PFSK-1 (cell line): ENCODE results near the gene CUX1.

Experiments
- FOXP2 ChIP-seq: optimal IDR thresholded peaks from 2 replicates; pipeline ENCODE3; 2011; ENCODE audit warnings: borderline replicate concordance, control low read depth, inconsistent platforms; ENCODE audit not compliant: insufficient read depth; ENCODE audit errors: extremely low read length, extremely low read depth
- POLR2AphosphoS5 ChIP-seq: IDR thresholded peaks from 2 replicates; pipeline ENCODE4 v1.6.1; 2012; ENCODE audit warnings: low read depth, mild to moderate bottlenecking, control low read depth, low read length, moderate library complexity
- SIN3A ChIP-seq: IDR thresholded peaks from 2 replicates; pipeline ENCODE4 v1.6.1; 2012; ENCODE audit warnings: mild to moderate bottlenecking, low read length, moderate library complexity, borderline replicate concordance; ENCODE audit not compliant: insufficient read depth
- TAF1 ChIP-seq: IDR thresholded peaks from 2 replicates; pipeline ENCODE4 v1.6.1; 2012; ENCODE audit warnings: low read length, control low read depth, borderline replicate concordance; ENCODE audit not compliant: insufficient read depth
- TF ChIP-seq, protein P1 (sequence below), 2 experiments: IDR thresholded peaks; 2 replicates each; pipeline versions ENCODE4 v1.6.1 to v1.8.0; 2011 to 2012; ENCODE audit warnings: low read depth in 2 of 2, low read length in 2 of 2, control low read depth in 1 of 2, inconsistent platforms in 1 of 2, mild to moderate bottlenecking in 1 of 2, moderate library complexity in 1 of 2; ENCODE audit not compliant: insufficient read depth in 1 of 2

The CUX1 gene

DNA sequence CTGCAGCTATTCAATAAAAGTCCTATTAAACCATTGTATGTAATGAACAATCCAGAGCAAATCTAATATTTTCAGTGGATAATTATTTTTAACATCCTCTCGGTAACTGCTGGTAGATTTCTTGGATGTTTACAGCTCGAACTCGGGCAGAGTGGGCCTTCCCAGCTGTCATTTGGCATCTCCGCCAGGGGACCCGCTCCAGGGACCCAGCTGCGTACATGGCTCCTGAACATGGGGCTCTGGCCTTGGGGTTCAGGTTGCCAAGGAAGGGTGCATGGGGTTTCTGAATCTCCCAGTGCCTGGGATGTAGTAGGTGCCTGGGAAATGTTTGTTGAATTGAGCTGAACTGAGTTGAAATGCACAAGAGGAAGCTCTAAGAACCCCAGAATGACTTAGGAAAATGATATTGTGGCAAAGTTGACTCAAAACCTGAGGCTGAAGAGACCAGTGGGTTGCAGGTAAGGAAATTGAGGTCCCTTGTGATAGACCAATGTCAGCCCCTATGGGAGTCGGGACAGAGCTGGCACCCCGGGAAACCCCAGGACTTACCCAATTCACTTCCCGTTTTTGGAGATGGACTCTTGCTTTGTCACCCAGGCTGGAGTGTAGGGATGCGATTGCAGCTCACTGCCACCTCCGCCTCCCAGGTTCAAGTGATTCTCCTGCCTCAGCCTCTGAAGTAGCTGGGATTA, 228.4 kb downstream of the CUX1 start:
- no peak for TF ChIP-seq SIN3A
- TF ChIP-seq, protein P1, sequence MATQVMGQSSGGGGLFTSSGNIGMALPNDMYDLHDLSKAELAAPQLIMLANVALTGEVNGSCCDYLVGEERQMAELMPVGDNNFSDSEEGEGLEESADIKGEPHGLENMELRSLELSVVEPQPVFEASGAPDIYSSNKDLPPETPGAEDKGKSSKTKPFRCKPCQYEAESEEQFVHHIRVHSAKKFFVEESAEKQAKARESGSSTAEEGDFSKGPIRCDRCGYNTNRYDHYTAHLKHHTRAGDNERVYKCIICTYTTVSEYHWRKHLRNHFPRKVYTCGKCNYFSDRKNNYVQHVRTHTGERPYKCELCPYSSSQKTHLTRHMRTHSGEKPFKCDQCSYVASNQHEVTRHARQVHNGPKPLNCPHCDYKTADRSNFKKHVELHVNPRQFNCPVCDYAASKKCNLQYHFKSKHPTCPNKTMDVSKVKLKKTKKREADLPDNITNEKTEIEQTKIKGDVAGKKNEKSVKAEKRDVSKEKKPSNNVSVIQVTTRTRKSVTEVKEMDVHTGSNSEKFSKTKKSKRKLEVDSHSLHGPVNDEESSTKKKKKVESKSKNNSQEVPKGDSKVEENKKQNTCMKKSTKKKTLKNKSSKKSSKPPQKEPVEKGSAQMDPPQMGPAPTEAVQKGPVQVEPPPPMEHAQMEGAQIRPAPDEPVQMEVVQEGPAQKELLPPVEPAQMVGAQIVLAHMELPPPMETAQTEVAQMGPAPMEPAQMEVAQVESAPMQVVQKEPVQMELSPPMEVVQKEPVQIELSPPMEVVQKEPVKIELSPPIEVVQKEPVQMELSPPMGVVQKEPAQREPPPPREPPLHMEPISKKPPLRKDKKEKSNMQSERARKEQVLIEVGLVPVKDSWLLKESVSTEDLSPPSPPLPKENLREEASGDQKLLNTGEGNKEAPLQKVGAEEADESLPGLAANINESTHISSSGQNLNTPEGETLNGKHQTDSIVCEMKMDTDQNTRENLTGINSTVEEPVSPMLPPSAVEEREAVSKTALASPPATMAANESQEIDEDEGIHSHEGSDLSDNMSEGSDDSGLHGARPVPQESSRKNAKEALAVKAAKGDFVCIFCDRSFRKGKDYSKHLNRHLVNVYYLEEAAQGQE (IDR thresholded peaks at IDR 0.05; ENCODE audit: insufficient read depth in 1 of 2, low read depth in 2 of 2, low read length in 2 of 2): no peak
- TF ChIP-seq FOXP2: no peak
- TF ChIP-seq POLR2AphosphoS5: no peak
- no peak for TF ChIP-seq TAF1

DNA sequence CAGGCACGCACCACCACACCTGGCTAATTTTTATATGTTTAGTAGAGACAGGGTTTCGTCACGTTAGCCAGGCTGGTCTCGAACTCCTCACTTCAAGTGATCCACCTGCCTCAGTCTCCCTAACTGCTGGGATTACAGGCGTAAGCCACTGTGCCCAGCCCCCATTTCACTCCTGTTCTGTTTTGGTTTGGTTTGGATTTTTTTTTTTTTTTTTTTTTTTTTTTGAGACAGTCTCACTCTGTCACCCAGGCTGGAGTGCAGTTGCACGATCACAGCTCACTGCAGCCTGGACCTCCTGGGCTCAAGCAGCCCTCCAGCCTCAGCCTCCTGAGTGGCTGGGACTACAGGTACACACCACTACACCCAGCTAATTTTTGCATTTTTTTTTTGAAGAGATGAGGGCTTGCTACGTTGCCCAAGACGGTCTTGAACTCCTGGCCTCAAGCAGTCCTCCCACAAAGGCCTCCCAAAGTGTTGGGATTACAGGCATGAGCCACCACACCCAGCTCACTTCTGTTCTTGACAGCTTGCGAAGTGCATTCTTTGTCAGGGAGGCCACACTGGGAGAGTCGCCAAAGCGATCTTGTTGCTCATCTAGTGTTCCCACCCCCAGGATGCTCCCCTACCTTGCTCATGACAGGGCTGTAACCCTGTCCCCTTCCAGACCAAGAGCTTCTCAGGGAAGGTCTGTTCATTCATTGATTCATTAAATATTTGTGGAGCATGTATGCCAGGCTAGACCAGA, 229.1 kb downstream of the CUX1 start:
- no peak for TF ChIP-seq SIN3A
- TF ChIP-seq POLR2AphosphoS5: no peak
- TF ChIP-seq TAF1: no peak
- TF ChIP-seq, protein P1 (IDR thresholded peaks at IDR 0.05; ENCODE audit: insufficient read depth in 1 of 2, low read depth in 2 of 2, low read length in 2 of 2): no peak

DNA sequence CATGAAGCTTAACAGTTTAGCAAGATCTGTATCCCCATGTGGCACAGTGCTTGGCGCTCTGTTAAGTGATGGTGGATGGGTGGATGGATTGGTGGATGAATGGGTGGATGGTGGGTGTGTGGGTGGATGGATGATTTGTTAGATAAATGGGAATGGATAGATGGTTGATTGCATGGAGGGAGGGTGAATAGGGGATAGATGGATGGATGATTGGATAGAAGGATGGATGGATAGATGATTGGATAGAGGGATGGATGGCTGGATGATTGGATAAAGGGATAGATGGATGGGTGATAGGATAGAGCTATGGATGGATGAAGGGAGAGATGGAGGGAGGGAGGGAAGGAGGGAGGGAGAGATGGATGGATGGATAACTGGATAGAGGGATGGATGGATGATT, 229.7 kb downstream of the CUX1 start:
- TF ChIP-seq FOXP2 (no peak), POLR2AphosphoS5 (no peak), TAF1 (no peak), SIN3A (no peak)
- TF ChIP-seq, protein P1 (IDR thresholded peaks at IDR 0.05; ENCODE audit: insufficient read depth in 1 of 2, low read depth in 2 of 2, low read length in 2 of 2): no peak

DNA sequence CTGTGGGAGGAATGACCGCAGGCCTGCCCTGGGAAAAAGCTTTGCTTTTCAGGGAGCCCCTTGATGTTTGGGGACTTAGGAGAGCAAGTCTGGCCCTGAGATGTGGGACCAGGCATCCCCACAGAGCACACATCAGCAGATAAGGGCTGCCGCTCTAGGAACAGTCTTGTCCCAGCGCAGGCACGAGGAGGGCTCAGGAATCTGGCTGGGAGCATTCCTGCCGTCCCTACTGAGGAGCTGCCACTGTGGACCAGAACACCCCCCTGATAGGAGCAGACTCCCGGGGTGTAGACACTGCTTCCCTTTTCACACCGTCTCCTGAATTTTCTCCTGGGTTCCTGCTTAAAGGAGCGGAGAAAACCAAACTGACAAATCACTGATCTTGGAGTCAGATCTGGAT, 232.3 kb downstream of the CUX1 start:
- no peak for TF ChIP-seq FOXP2
- TF ChIP-seq TAF1: no peak
- TF ChIP-seq, protein P1 (IDR thresholded peaks at IDR 0.05; ENCODE audit: insufficient read depth in 1 of 2, low read depth in 2 of 2, low read length in 2 of 2): no peak
- no peak for TF ChIP-seq POLR2AphosphoS5
- TF ChIP-seq SIN3A: no peak
